Glutamatergic neuron (in vitro differentiated cells): ENCODE data around the gene KRT84. TPM values are rescaled to one million over a fixed set of nuclear protein-coding genes. Genes with fewer than 3 reads are reported as not detected.
"Not testable (repeated sequence)": the region's sequence is repeated elsewhere in the genome, so short reads cannot be mapped to it uniquely, and the experiment has no call there.

Source experiments
- DNase-seq: peaks from one replicate; pipeline ENCODE4 v3.0.0; 2022
- H3K27ac Mint-ChIP-seq: one replicate; pipeline ENCODE4 v1.8.0; 2020; ENCODE audit warnings: mild to moderate bottlenecking, mixed read lengths, inconsistent platforms; ENCODE audit not compliant: unreplicated experiment
- H3K27me3 Mint-ChIP-seq: one replicate; pipeline ENCODE4 v1.8.0; 2020; ENCODE audit warnings: mild to moderate bottlenecking, moderate library complexity, mixed read lengths, inconsistent platforms; ENCODE audit not compliant: unreplicated experiment
- H3K36me3 Mint-ChIP-seq: one replicate; pipeline ENCODE4 v1.8.0; 2020; ENCODE audit warnings: mild to moderate bottlenecking, mixed read lengths, inconsistent platforms; ENCODE audit not compliant: unreplicated experiment
- H3K4me1 Mint-ChIP-seq: one replicate; pipeline ENCODE4 v1.8.0; 2020; ENCODE audit warnings: mild to moderate bottlenecking, low read depth, mixed read lengths, inconsistent platforms; ENCODE audit not compliant: unreplicated experiment
- H3K4me3 Mint-ChIP-seq: one replicate; pipeline ENCODE4 v1.8.0; 2020; ENCODE audit warnings: mild to moderate bottlenecking, mixed read lengths, inconsistent platforms; ENCODE audit not compliant: unreplicated experiment
- H3K9me3 Mint-ChIP-seq: one replicate; pipeline ENCODE4 v1.8.0; 2020; ENCODE audit warnings: mild to moderate bottlenecking, moderate library complexity, mixed read lengths, inconsistent platforms; ENCODE audit not compliant: unreplicated experiment
- CTCF ChIP-seq: fragments of 200-600 bp; sonication (generic); IDR thresholded peaks from one replicate; pipeline ENCODE4 v1.5.0; 2021; ENCODE audit not compliant: partially characterized antibody, unreplicated experiment
- total RNA-seq: library from RNA; stranded (reverse); fragmentation: NEBNext Ultra II Directional; extraction: Animal tissue kit (Norgen Biotek cat#: 25700); gene quantifications from one replicate; pipeline ENCODE4 v1.2.1, GENCODE V29; 2021; ENCODE audit not compliant: unreplicated experiment

Gene KRT84
- total RNA-seq, 1 donor from 2014 or later, result not detected

GRCh38 chr12:52411815-52412214 is 26.4 kb upstream of the KRT84 start:
- Mint-ChIP-seq H3K27me3 (peaks cover 16% of the 10 kb centered on the region), H3K9me3 (peaks cover 16% of the 10 kb centered on the region), H3K27ac (no peak overlapping the region), H3K36me3 (peaks cover 8% of the 10 kb centered on the region), H3K4me1 (no peaks in the 10 kb centered on the region), H3K4me3 (no peak overlapping the region)
- TF ChIP-seq CTCF, result no peak
- DNase-seq, result no peak

- not testable (repeated sequence) for H3K4me1 Mint-ChIP-seq, H3K4me3 Mint-ChIP-seq, DNase-seq, H3K27ac Mint-ChIP-seq, H3K36me3 Mint-ChIP-seq
- H3K27me3 Mint-ChIP-seq, result peaks cover 16% of the 10 kb centered on the region
- peaks cover 13% of the 10 kb centered on the region for H3K9me3 Mint-ChIP-seq
These were observed 25.3 kb upstream of the KRT84 start for GRCh38 chr12:52410589-52411248.

- Mint-ChIP-seq H3K9me3 (peaks cover 13% of the 10 kb centered on the region), H3K36me3 (peaks cover 8% of the 10 kb centered on the region), H3K27me3 (peaks cover 18% of the 10 kb centered on the region), H3K4me1 (peaks cover 3% of the 10 kb centered on the region), H3K27ac (no peak overlapping the region), H3K4me3 (no peak overlapping the region)
- TF ChIP-seq CTCF, result no peak
- no peak for DNase-seq
These were observed 22.5 kb upstream of the KRT84 start for GRCh38 chr12:52407918-52408317.

- peaks cover 5% of the 10 kb centered on the region for H3K4me1 Mint-ChIP-seq
- H3K27me3 Mint-ChIP-seq, result peaks cover 9% of the 10 kb centered on the region
- no peak within 1 kb of the TSS for H3K4me3 Mint-ChIP-seq
- H3K9me3 Mint-ChIP-seq, result peaks cover 14% of the 10 kb centered on the region
- no peak within 1 kb of the TSS for H3K27ac Mint-ChIP-seq
- DNase-seq, result no peak
- peaks cover 3% of the 10 kb centered on the region for H3K36me3 Mint-ChIP-seq
- TF ChIP-seq CTCF, result no peak
These were observed 20.5 kb upstream of the KRT84 start, which contains the start of gene KRT82 for GRCh38 chr12:52405922-52406385. KRT82 (minus strand) TSS chr12:52406335; CDS start chr12:52406277, 58 bp downstream.

GRCh38 chr12:52404951-52405350 is 19.5 kb upstream of the KRT84 start:
- H3K9me3 Mint-ChIP-seq, result peaks cover 13% of the 10 kb centered on the region
- no peak for DNase-seq
- TF ChIP-seq CTCF, result no peak

More at GRCh38 chr12:52404951-52405350, 19.5 kb upstream of the KRT84 start:
- H3K4me3 Mint-ChIP-seq, result no peak overlapping the region
- no peak overlapping the region for H3K27ac Mint-ChIP-seq
- peaks cover 3% of the 10 kb centered on the region for H3K36me3 Mint-ChIP-seq
- H3K27me3 Mint-ChIP-seq, result peaks cover 6% of the 10 kb centered on the region
- H3K4me1 Mint-ChIP-seq, result peaks cover 5% of the 10 kb centered on the region
